Measurements from ENCODE around the gene C1orf35.

DNA sequence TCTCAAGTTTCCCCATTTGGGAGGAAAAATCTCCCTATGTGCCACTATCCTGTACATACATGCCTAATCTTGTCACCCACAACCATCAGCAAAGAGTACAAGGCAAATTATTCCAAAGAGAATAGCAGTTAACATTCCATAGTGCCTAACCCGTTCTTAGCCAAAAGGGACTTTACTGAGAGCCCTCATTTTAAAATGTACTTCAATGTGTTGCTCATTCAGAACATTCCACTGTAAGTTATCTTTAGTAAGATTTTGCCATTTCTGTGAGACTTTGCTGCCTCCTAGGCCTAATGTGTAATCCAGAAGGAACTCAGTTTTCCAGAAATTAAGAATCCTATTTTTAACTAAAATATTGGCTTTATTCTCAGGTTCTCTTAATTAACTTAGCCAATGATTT is 17.2 kb upstream of the C1orf35 start:
- TF ChIP-seq, protein P1, sequence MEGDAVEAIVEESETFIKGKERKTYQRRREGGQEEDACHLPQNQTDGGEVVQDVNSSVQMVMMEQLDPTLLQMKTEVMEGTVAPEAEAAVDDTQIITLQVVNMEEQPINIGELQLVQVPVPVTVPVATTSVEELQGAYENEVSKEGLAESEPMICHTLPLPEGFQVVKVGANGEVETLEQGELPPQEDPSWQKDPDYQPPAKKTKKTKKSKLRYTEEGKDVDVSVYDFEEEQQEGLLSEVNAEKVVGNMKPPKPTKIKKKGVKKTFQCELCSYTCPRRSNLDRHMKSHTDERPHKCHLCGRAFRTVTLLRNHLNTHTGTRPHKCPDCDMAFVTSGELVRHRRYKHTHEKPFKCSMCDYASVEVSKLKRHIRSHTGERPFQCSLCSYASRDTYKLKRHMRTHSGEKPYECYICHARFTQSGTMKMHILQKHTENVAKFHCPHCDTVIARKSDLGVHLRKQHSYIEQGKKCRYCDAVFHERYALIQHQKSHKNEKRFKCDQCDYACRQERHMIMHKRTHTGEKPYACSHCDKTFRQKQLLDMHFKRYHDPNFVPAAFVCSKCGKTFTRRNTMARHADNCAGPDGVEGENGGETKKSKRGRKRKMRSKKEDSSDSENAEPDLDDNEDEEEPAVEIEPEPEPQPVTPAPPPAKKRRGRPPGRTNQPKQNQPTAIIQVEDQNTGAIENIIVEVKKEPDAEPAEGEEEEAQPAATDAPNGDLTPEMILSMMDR (IDR thresholded peaks at IDR 0.05; ENCODE audit: insufficient read depth, low read length) = no peak
- TF ChIP-seq POLR2AphosphoS5 (IDR thresholded peaks at IDR 0.05; ENCODE audit: low read depth) = no peak
- no peak for TF ChIP-seq REST (IDR thresholded peaks at IDR 0.05; ENCODE audit: insufficient replicate concordance, low read depth)
- no peak for TF ChIP-seq GABPA (IDR thresholded peaks at IDR 0.05; ENCODE audit: low read depth)
